HG02588 (cell line): ENCODE results near the gene MYO10.
"Not testable (repeated sequence)": the region's sequence is repeated elsewhere in the genome, so short reads cannot be mapped to it uniquely, and the experiment has no call there.

Experiments
- ATAC-seq: cut with Tn5 transposase; IDR thresholded peaks from one replicate; pipeline ENCODE4 v1.9.1; 2021; ENCODE audit warnings: mild to moderate bottlenecking, moderate library complexity; ENCODE audit not compliant: unreplicated experiment

MYO10 gene

DNA sequence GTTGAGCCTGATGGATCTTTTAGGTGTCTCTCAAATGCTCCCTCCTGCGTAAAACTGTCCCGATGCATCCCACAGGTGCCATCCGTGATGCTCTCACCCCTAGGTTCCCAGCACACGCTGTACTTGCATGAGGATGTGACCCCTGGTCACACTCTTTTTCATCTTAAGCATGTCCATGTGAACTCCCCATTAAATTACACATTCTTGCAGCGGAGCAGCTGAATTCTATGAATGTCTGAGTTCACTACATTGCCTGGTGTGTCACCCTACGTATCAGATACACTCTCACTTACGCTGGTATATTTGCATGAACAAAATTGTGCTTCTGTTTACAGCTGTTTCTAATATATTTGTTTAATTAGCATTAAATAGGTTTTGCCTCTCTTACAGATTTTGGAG lies 214.0 kb downstream of the MYO10 start:
- ATAC-seq, result no peak

DNA sequence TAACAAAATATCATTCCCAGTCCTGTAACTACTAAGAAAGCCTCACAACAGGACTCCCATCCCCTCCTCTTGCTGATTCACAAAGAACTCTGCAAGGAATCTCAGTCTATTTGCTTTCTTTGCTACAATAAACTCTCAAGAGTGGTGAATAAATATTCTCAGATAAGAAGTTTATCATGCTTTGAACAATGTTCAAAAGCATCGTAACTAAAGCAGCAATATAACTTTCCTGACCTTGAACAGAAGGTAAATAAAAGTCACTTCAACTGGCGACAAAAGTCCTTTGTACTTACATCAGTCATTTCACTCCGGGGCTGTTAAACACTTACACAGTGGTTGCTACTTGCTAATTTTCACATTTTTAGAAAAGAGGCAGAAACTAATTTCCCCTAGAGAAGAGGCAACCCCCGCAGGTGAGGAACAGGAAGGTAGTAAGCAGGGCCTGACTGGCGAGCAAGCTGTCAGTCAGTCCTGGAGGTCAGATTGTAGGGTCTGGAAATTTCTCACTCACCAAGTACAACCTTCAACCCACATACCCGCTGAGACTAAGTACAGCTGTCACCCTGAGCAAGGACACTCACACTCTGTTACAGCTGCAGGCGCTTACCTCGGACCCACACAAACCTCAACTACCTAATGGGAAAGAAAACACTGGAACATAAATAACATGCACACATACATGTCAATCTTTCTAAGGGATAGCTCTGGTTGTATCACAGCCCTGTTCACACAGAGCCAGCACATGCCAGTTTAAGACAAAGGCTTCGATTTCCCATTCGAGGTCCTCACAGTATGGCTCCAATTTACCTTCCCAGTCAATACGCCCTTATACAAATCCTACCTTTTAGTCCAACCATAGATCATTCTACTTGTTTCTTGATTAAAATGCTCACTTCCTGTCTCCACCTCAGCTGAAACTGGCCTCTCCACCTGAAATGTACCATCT lies 214.7 kb downstream of the MYO10 start:
- no peak for ATAC-seq

GRCh38 chr5:16718036-16718435 lies 218.1 kb downstream of the MYO10 start:
- ATAC-seq, result not testable (repeated sequence)

DNA sequence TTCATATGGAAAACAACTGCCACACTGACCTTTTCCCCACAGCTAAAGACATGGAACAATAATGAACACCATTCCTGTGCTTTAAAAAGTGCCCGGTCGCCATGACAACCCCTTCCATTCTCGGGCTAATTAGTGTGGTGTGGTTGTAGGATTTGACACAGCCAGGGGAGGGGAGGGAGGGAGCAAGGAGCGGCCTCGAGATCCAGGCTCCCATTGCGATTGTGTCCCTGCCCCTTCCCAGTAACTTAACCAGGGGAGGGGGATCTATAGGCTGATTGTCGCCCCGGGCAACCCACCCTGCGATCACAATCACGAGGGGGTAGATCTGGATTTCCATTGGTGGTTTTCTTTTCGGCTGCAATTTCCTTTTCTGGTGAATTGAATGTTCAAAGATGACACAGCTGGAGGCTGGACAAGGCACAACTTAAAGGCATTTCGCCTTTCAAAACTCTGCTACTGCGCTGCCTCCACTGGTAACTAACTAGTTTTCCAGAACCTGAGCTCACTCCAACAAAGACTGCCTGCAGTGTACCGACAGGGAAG lies 222.6 kb downstream of the MYO10 start:
- no peak for ATAC-seq

DNA sequence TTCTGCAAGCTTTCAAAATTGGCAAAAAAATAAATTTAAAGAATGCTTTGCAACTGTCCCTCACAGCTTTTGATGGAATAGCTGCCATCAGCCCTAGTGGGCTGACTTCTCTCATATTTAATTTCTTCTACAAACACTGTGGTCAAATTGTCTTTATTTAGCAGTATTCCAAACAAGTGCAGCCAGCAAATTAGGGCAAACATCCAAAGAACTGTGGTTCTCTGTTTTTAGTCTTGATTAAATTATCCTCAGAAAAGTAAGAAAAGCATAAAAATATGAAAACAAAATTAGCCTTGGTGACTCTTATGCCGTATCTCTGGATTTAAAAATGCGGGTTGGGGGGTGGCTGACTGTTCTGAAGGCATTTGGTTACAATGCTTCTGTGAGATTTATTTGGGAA lies 223.5 kb downstream of the MYO10 start:
- no peak for ATAC-seq

DNA sequence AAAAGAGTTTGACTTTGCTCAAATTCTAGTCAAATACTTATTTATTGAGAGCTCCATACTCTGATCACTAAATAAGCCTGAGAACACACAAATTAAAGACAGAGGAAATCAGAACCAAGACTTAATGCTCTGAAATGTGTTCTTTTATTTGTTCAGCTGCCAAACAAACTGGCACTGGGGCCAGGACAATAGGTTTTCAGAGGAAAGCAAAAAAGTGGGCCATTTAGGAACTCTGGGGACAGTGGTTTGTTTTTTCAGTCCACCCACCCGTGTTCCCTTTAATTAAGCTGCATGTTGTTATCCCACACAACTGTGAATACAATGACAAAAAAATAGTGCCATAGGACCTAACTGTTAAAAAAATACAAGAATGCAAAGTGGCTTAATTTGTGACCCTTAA lies 223.9 kb downstream of the MYO10 start:
- ATAC-seq, result no peak

DNA sequence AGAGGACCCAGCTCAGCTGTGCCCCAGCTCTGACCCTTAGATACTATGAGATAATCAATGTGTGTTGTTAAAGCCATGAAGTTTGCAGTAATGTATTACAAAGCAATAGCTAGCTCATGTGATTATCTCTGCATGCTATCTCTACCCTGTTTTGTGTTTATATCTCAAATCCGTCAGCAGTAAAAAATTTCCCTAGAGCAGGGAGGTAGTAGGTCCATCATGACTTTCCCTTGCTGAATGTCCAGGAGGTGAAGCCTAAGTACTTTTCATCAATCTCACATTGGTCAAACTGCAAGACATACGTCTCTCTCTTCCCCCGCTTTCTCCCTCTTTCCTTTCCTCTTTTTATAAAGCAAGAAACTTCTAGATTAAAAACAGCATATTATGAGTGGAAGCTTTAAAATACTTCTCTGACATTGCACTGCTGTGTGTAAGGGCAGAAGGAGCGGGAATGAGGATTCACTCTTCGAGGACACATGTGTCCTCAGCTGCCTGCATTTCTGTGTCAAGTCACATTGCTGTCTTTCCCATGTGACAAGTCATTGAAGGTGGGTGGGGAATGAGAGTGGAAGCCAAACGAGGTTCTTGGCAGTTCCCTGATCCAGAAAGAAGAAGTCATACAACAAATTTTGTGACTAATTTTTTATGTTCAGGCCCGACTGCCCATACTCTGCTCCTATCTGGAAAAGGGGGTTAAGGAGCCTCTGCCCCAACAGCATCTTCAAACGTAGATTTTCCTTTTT lies 226.2 kb downstream of the MYO10 start:
- no peak for ATAC-seq

DNA sequence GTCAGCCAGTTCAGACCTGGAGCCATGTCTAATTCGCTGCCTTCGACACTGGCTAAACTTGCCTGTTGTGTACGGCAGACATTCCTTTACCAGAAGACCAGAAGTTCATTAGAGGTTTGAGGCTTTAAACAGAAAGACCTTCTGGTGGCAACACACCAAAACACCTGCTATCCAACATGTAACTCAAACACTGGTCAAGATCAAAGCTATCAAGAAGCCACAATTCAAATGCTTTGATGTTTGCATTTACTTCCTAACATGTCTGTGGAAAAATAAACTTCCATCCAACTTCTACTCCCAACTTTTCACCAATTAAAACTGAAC lies 228.3 kb downstream of the MYO10 start:
- no peak for ATAC-seq

- ATAC-seq, result no peak
These were observed 228.8 kb downstream of the MYO10 start for GRCh38 chr5:16707168-16707868.

DNA sequence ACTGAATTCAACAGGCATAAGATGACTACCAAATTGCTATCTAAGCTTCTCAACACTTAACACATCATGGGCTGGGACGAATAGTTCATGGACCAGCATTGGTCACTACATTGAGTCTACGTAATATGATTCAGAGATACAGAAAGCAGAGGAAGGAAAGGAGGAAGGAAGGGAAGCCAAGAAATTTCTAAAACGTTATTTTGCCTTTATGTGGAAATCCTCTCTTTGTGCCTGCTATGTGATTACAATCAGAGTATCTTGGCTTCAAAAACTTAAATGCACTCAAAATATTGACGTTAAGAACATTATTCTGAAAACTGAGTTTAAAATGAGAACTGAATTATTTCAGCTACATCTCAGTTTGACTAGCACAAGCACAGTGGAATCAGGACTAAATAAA lies 231.1 kb downstream of the MYO10 start:
- ATAC-seq, result no peak

GRCh38 chr5:16702964-16703363 lies 233.1 kb downstream of the MYO10 start:
- ATAC-seq, result no peak

GRCh38 chr5:16701134-16702099 lies 234.7 kb downstream of the MYO10 start:
- no peak for ATAC-seq

DNA sequence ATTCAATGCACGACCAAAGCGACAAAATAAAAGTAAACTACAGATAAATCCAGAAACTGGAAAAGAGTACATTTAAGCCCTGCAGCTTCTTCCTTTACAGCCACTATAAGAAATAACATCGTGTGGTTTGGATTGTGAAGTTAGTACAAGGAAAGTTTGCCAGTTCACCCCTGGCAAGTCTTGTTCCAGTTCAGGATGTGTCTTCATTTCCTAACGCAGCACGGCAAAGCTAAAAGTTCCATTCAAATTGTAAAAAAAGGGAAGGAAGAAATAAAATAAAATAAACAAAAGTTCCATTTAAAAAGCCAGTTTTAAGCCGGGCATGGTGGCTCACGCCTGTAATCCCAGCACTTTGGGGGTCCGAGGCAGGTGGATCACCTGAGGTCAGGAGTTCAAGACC lies 236.0 kb downstream of the MYO10 start:
- no peak for ATAC-seq

- no peak for ATAC-seq
These were observed 240.3 kb downstream of the MYO10 start for GRCh38 chr5:16695779-16696178.

GRCh38 chr5:16693879-16694278 lies 242.2 kb downstream of the MYO10 start:
- ATAC-seq, result no peak

DNA sequence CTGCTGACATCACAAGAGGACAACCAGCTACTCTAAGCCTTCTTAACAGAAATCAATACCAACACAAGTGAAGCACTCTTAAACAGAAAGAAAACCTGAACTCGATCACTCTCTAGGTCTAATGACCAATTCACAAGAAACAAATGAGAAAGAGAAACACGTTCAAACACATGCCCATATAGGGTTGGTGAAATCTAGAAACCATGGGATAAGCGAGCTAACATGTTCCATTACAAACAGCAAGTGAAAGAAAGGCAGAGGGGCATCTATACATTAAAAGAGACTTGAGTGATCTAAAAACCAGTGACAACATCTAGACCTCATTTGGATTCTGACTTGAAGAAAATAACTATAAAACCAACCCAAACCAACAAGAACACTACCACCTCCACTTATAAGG lies 244.4 kb downstream of the MYO10 start:
- no peak for ATAC-seq

DNA sequence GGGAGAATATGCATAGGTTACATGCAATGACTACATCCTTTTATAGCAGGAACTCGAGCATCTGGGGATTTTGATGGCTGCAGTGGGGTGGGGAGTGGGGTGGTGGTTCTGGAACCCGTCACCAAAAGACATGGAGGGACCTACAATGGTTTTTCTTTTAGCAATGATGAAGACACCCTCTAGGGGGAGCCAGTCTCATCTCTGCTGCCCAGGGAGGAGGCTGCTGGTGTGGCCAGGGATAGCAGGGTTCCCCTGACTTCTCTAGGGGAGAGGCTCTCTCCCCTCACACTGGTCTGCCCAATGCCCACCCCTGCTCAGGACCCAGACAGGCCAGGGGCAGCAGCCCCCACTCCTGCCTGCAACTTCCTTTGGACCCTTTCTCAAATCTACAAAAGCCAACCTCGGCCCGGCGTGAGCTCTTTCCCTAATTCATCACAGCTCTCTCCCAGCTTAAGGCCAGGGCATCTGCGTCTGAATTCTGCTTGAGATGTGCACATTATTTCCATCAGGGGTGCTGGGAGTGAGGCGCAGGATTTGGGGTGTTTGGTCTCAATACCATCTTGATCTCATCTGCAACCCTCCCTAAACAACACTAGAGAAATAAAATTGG lies 245.7 kb downstream of the MYO10 start:
- ATAC-seq, result peak; percentile 62

DNA sequence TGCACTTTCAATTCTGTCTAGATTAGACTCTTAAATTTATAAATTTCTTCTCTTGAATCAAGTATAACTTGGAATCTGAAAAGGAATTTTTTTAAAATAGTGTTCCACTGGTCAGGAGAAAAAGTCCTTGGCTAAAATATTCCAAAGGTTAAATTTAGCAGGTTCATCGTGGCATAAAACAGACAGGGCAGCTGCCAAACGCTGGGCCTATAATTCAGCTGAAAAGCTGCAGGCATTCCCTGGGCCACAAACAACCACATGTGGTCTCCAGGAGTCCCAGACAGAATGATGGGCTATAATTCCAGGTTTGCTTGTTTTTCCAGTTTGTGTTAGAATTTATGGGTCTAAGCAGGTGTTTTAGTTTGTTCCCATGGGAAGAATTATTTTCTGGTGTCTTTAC lies 248.2 kb downstream of the MYO10 start:
- ATAC-seq, result no peak

DNA sequence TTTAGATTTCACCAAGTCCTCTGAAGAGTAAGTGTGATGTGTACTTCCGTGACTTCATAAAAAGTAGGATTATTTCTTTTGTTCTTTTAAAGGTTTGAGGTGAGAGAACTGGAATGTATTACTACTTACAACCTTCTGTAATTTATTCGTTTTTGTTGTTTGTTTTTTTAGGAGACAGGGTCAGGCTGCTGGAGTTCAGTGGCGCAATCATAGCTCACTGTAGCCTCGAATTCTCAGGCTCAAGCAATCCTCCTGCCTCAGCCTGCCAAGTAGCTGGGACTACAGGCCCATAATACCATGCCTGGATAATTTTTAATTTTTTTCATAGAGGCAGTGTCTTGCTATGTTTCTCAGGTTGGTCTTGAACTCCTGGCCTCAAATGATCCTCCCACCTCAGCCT lies 251.0 kb downstream of the MYO10 start:
- ATAC-seq, result no peak

DNA sequence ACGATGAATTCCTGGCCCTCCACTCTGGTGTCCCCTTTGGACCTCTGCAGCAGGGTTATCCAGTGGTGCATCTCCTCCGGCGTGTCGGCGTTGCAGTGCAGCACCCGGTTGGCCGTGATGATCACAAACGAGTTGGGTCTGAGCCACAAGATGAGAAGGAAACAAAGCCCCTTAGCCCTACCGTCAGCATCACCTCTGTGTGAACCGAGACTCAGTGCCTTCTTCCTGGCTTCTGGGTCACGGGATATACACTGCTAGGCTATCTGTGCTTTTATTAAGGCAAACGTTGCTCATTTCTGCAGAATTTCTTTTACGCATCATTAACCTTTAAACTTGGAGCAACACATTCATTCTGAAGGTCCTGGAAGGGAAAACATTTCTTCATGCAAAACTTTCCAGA lies 254.2 kb downstream of the MYO10 start:
- no peak for ATAC-seq
